Keratinocyte (primary cell): Measurements from ENCODE around the gene ZBTB8A. TPM values are rescaled to one million over a fixed set of nuclear protein-coding genes. Genes with fewer than 3 reads are reported as not detected.
A peak's percentile ranks its signal among the peaks of the same experiment; 100 is the strongest.

Source experiments
- DNase-seq: peaks from one replicate; pipeline ENCODE4 v3.0.0-alpha.2; 2011; ENCODE audit warnings: low read depth, missing footprints, low spot score
- FAIRE-seq: peaks from 2 replicates; lab custom pipeline; 2011; peaks lifted over from hg19 to GRCh38; lab: Jason Lieb, UNC
- H2AFZ ChIP-seq: 2 replicates; pipeline ENCODE4 v1.6.0; 2012; ENCODE audit warnings: low read length, control low read depth, inconsistent platforms; ENCODE audit not compliant: control insufficient read depth
- H3K27ac ChIP-seq: 2 replicates; pipeline ENCODE4 v1.5.1; 2011; ENCODE audit warnings: low read length; ENCODE audit not compliant: control insufficient read depth, insufficient read depth
- H3K27me3 ChIP-seq: 3 replicates; pipeline ENCODE4 v1.6.0; 2011; ENCODE audit warnings: low read length; ENCODE audit not compliant: control insufficient read depth, insufficient read depth; ENCODE audit errors: extremely low read depth
- H3K36me3 ChIP-seq, 2 experiments: 2 replicates in 1 of 2; 3 replicates in 1 of 2; pipeline ENCODE4 v1.5.1; 2011; ENCODE audit warnings: low read length in 2 of 2, mild to moderate bottlenecking in 1 of 2; ENCODE audit not compliant: control insufficient read depth in 2 of 2, insufficient read depth in 2 of 2; ENCODE audit errors: extremely low read depth in 1 of 2
- H3K4me1 ChIP-seq: 3 replicates; pipeline ENCODE4 v1.5.1; 2011; ENCODE audit warnings: low read length; ENCODE audit not compliant: control insufficient read depth, insufficient read depth; ENCODE audit errors: extremely low read depth
- H3K4me2 ChIP-seq: 3 replicates; pipeline ENCODE4 v1.6.0; 2011; ENCODE audit warnings: low read depth, low read length; ENCODE audit not compliant: control insufficient read depth, insufficient read depth; ENCODE audit errors: extremely low read depth
- H3K4me3 ChIP-seq, 3 experiments: fragments of 200-600 bp in 1 of 3; sonication (generic) in 1 of 3; 2 replicates in 2 of 3; 3 replicates in 1 of 3; pipeline ENCODE4 v1.5.1; 2011 to 2016; ENCODE audit warnings: low read length in 3 of 3, mild to moderate bottlenecking in 3 of 3, control low read depth in 2 of 3, inconsistent platforms in 1 of 3, low read depth in 1 of 3, mixed read lengths in 1 of 3, mixed run types in 1 of 3, moderate library complexity in 1 of 3; ENCODE audit not compliant: control insufficient read depth in 2 of 3, insufficient read depth in 2 of 3; ENCODE audit errors: extremely low read depth in 1 of 3
- H3K79me2 ChIP-seq: 2 replicates; pipeline ENCODE4 v1.6.0; 2012; ENCODE audit warnings: low read length; ENCODE audit not compliant: control insufficient read depth, insufficient read depth
- H3K9ac ChIP-seq: 3 replicates; pipeline ENCODE4 v1.6.0; 2011; ENCODE audit warnings: low read length; ENCODE audit not compliant: control insufficient read depth, insufficient read depth; ENCODE audit errors: extremely low read depth
- H3K9me1 ChIP-seq: 3 replicates; pipeline ENCODE4 v1.6.0; 2011; ENCODE audit warnings: low read length; ENCODE audit not compliant: control insufficient read depth, insufficient read depth; ENCODE audit errors: extremely low read depth
- H3K9me3 ChIP-seq: 2 replicates; pipeline ENCODE4 v1.5.1; 2012; ENCODE audit warnings: low read depth, low read length; ENCODE audit not compliant: control insufficient read depth
- H4K20me1 ChIP-seq: 3 replicates; pipeline ENCODE4 v1.6.0; 2011; ENCODE audit warnings: low read length; ENCODE audit not compliant: control insufficient read depth, insufficient read depth; ENCODE audit errors: extremely low read depth
- EZH2 ChIP-seq: IDR thresholded peaks from one replicate; pipeline ENCODE4 v1.6.1; 2012; ENCODE audit warnings: inconsistent platforms, mild to moderate bottlenecking, low read length, moderate library complexity
- dilution Hi-C: fragments of 300-500 bp; cut with MboI; formaldehyde crosslinking; loops from one replicate; pipeline ENCODE4 v1.7.0; 2020; ENCODE audit warnings: low sequenced_read_pairs; ENCODE audit not compliant: extremely low pct_ligation_motif_present
- polyA plus RNA-seq, 5 experiments: library from polyadenylated mRNA; depleted of rRNA in 3 of 5; stranded (reverse) in 3 of 5; stranded (forward) in 1 of 5; unstranded in 1 of 5; fragments of >200 nt; gene quantifications; 1 replicate in 1 of 5; 2 replicates in 3 of 5; 3 replicates in 1 of 5; pipeline versions ENCODE4 v1.2.1 to v1.2.3, GENCODE V29; 2011 to 2012; ENCODE audit warnings: missing spikeins in 2 of 5, low read depth in 1 of 5, low replicate concordance in 1 of 5
- TF ChIP-seq, protein P1 (sequence below), 3 experiments: IDR thresholded peaks in 1 of 3; conservative IDR thresholded peaks in 1 of 3; optimal IDR thresholded peaks in 1 of 3; 2 replicates in 2 of 3; 3 replicates in 1 of 3; pipeline versions ENCODE3 to v1.5.1; 2011; ENCODE audit warnings: low read length in 3 of 3, mild to moderate bottlenecking in 3 of 3, moderate library complexity in 2 of 3, control low read depth in 1 of 3, inconsistent platforms in 1 of 3; ENCODE audit not compliant: insufficient read depth in 2 of 3; ENCODE audit errors: extremely low read depth in 1 of 3

ZBTB8A gene
- polyA plus RNA-seq, 1 donor (not counting 4 experiments of a cell fraction or from before 2014, with no cell fraction given) = 5.3 TPM

- H3K27ac ChIP-seq = peak within 1 kb of the TSS; percentile 100
- H3K9me1 ChIP-seq = peaks cover 2% of the 10 kb centered on the region
- H3K9me3 ChIP-seq = no peaks in the 10 kb centered on the region
- TF ChIP-seq, protein P1, sequence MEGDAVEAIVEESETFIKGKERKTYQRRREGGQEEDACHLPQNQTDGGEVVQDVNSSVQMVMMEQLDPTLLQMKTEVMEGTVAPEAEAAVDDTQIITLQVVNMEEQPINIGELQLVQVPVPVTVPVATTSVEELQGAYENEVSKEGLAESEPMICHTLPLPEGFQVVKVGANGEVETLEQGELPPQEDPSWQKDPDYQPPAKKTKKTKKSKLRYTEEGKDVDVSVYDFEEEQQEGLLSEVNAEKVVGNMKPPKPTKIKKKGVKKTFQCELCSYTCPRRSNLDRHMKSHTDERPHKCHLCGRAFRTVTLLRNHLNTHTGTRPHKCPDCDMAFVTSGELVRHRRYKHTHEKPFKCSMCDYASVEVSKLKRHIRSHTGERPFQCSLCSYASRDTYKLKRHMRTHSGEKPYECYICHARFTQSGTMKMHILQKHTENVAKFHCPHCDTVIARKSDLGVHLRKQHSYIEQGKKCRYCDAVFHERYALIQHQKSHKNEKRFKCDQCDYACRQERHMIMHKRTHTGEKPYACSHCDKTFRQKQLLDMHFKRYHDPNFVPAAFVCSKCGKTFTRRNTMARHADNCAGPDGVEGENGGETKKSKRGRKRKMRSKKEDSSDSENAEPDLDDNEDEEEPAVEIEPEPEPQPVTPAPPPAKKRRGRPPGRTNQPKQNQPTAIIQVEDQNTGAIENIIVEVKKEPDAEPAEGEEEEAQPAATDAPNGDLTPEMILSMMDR (optimal IDR thresholded peaks at IDR 0.05 in 1 of 3, IDR thresholded peaks at IDR 0.05 in 1 of 3, conservative IDR thresholded peaks at IDR 0.05 in 1 of 3; ENCODE audit: extremely low read depth in 1 of 3, insufficient read depth in 2 of 3, low read length in 3 of 3) = no peak
- TF ChIP-seq EZH2 = no peak
- H2AFZ ChIP-seq = peak within 1 kb of the TSS; percentile 99
- dilution Hi-C loops = no loop called here
- peaks cover 11% of the 10 kb centered on the region for H3K4me1 ChIP-seq
- H3K36me3 ChIP-seq = peaks cover 7 to 11% of the 10 kb centered on the region in 2 experiments
- H3K4me2 ChIP-seq = peak within 1 kb of the TSS; percentile 99
- H3K9ac ChIP-seq = peak within 1 kb of the TSS; percentile 99
- peak; percentile 71 for DNase-seq
- H3K79me2 ChIP-seq = peaks cover 81% of the 10 kb centered on the region
- no peaks in the 10 kb centered on the region for H4K20me1 ChIP-seq
- no peak for FAIRE-seq
- peak within 1 kb of the TSS; percentile 58 to 96 (median 79) for H3K4me3 ChIP-seq
- H3K27me3 ChIP-seq = no peaks in the 10 kb centered on the region
Measured at GRCh38 chr1:32650752-32651460, 111.7 kb downstream of the ZBTB8A start, which contains the start of gene RBBP4. Gene RBBP4 (plus strand): TSS chr1:32651208. CDS start chr1:32651307, 99 bp downstream.

- peaks cover 11% of the 10 kb centered on the region for H3K4me1 ChIP-seq
- H2AFZ ChIP-seq = peak overlapping the region; percentile 20
- dilution Hi-C loops = no loop called here
- H3K79me2 ChIP-seq = peaks cover 78% of the 10 kb centered on the region
- peak overlapping the region; percentile 99 for H3K9ac ChIP-seq
- H3K9me3 ChIP-seq = no peaks in the 10 kb centered on the region
- H3K27ac ChIP-seq = peak overlapping the region; percentile 100
- peak overlapping the region; percentile 99 for H3K4me2 ChIP-seq
- no peak for DNase-seq
- H3K4me3 ChIP-seq = peak overlapping the region; percentile 58 to 72 (median 68)
- no peaks in the 10 kb centered on the region for H4K20me1 ChIP-seq
- no peaks in the 10 kb centered on the region for H3K27me3 ChIP-seq
- peaks cover 7 to 11% of the 10 kb centered on the region in 2 experiments for H3K36me3 ChIP-seq
- peaks cover 2% of the 10 kb centered on the region for H3K9me1 ChIP-seq
- TF ChIP-seq, protein P1 (optimal IDR thresholded peaks at IDR 0.05 in 1 of 3, IDR thresholded peaks at IDR 0.05 in 1 of 3, conservative IDR thresholded peaks at IDR 0.05 in 1 of 3; ENCODE audit: extremely low read depth in 1 of 3, insufficient read depth in 2 of 3, low read length in 3 of 3) = no peak
- TF ChIP-seq EZH2 = no peak
- FAIRE-seq = no peak
Measured at GRCh38 chr1:32651461-32652073, 112.3 kb downstream of the ZBTB8A start.
